Uterus (tissue), 2 donors: ENCODE measurements around the gene FHIP2A.

Experiments used
- POLR2A ChIP-seq, 2 donors: fragments of 450-650 bp; IDR thresholded peaks; one replicate each; pipeline ENCODE4 v1.6.1; 2016; ENCODE audit warnings: antibody characterized with exemption in 2 of 2, mild to moderate bottlenecking in 1 of 2, moderate library complexity in 1 of 2
- TF ChIP-seq, protein P1 (sequence below), 4 experiments: fragments of 200-600 bp in 2 of 4; fragments of 450-650 bp in 2 of 4; sonication (generic) in 2 of 4; IDR thresholded peaks; one replicate each; pipeline ENCODE4 v1.5.1; 2016 to 2019; ENCODE audit warnings: antibody characterized with exemption in 4 of 4, mild to moderate bottlenecking in 2 of 4, moderate library complexity in 1 of 4

DNA sequence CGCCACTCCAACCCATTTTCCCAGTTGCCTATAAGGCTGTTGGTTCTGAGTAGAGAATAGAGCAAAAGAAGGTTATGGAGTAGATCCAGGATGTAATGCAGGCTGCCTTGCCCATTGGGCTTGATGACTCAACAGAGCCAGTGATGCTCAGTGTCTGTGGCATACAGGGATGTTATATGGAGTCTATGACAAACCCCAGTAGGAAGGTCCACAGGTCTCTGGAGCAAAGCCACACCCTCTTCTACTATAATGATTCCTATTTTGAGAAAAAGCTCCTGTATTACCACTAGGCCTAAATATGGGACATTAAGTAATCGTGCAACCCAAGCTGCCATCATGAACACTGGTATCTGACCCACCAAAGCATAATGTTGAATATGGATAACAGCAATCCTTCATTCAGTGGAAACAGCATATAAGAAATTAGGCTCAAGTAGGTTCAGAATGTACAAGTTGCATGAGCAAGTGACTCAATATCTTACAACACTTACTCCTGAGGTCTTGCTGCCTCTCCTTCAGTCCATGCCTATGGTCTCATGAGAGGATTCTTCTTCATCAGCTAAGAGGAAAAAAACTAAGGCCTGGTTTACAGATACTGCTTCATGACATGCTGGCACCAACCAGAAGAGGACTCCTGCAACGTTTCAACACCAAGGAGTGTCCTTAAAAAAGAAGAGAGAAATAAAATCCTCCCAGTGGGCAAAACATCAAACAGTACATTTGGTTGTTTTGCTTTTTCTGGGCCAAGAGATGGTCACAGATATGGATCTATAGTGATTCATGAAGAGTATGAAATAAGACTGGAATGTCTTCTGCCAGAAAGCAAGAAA, 14.8 kb upstream of the FHIP2A start:
- TF ChIP-seq, protein P1, sequence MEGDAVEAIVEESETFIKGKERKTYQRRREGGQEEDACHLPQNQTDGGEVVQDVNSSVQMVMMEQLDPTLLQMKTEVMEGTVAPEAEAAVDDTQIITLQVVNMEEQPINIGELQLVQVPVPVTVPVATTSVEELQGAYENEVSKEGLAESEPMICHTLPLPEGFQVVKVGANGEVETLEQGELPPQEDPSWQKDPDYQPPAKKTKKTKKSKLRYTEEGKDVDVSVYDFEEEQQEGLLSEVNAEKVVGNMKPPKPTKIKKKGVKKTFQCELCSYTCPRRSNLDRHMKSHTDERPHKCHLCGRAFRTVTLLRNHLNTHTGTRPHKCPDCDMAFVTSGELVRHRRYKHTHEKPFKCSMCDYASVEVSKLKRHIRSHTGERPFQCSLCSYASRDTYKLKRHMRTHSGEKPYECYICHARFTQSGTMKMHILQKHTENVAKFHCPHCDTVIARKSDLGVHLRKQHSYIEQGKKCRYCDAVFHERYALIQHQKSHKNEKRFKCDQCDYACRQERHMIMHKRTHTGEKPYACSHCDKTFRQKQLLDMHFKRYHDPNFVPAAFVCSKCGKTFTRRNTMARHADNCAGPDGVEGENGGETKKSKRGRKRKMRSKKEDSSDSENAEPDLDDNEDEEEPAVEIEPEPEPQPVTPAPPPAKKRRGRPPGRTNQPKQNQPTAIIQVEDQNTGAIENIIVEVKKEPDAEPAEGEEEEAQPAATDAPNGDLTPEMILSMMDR (IDR thresholded peaks at IDR 0.05) = no peak
- no peak for TF ChIP-seq POLR2A (IDR thresholded peaks at IDR 0.05)
